Body of pancreas (tissue), 4 donors: ENCODE data around the gene COG3.

ENCODE experiments used
- POLR2A ChIP-seq, 3 donors: fragments of 450-650 bp; IDR thresholded peaks; one replicate each; pipeline ENCODE4 v1.6.1; 2016; ENCODE audit warnings: antibody characterized with exemption in 3 of 3, mild to moderate bottlenecking in 2 of 3
- TF ChIP-seq, protein P1 (sequence below), 7 experiments: fragments of 450-650 bp in 4 of 7; fragments of 200-600 bp in 3 of 7; sonication (generic) in 3 of 7; IDR thresholded peaks; one replicate each; pipeline ENCODE4 v1.5.1; 2016 to 2019; ENCODE audit warnings: antibody characterized with exemption in 7 of 7

DNA sequence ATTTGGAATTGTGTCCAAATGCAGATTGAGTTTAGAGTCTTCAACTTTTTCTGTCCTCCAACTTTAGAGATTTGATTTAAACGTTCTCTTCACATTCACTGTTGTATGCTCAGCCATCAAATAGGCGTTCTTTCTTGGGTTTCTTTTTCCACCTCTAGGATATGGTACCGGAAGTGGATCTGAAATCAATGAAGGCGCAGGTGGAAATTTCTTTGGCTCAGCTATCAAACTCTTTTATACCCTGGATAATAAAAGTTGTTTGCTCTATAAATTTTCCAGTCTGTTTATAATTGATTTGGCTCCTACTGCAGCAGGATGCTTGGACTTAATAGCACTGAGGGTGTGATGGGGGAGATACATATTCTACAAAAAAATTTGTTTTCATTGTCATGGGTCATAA lies 1.6 kb downstream of the COG3 start:
- TF ChIP-seq, protein P1, sequence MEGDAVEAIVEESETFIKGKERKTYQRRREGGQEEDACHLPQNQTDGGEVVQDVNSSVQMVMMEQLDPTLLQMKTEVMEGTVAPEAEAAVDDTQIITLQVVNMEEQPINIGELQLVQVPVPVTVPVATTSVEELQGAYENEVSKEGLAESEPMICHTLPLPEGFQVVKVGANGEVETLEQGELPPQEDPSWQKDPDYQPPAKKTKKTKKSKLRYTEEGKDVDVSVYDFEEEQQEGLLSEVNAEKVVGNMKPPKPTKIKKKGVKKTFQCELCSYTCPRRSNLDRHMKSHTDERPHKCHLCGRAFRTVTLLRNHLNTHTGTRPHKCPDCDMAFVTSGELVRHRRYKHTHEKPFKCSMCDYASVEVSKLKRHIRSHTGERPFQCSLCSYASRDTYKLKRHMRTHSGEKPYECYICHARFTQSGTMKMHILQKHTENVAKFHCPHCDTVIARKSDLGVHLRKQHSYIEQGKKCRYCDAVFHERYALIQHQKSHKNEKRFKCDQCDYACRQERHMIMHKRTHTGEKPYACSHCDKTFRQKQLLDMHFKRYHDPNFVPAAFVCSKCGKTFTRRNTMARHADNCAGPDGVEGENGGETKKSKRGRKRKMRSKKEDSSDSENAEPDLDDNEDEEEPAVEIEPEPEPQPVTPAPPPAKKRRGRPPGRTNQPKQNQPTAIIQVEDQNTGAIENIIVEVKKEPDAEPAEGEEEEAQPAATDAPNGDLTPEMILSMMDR (IDR thresholded peaks at IDR 0.05): no peak
- TF ChIP-seq POLR2A (IDR thresholded peaks at IDR 0.05): no peak
